Endometrium (tissue), 2 donors: ENCODE data around the gene USP40.

ENCODE experiments used
- FAIRE-seq: peaks from 2 replicates; lab custom pipeline; 2012; peaks lifted over from hg19 to GRCh38; lab: Jason Lieb, UNC
- donor health status: control.
- donor health status: control.

The USP40 gene

GRCh38 chr2:233458031-233458610 is 108.5 kb downstream of the USP40 start:
- no peak for FAIRE-seq

GRCh38 chr2:233457356-233457755 is 109.2 kb downstream of the USP40 start:
- no peak for FAIRE-seq

GRCh38 chr2:233456934-233457333 is 109.6 kb downstream of the USP40 start:
- no peak for FAIRE-seq

- no peak for FAIRE-seq
These were observed 110.5 kb downstream of the USP40 start for GRCh38 chr2:233456111-233456510.

- FAIRE-seq: no peak
These were observed 111.1 kb downstream of the USP40 start for GRCh38 chr2:233455491-233455890.

- no peak for FAIRE-seq
These were observed 111.6 kb downstream of the USP40 start for GRCh38 chr2:233455006-233455405.

GRCh38 chr2:233453916-233454315 is 112.7 kb downstream of the USP40 start:
- FAIRE-seq: no peak

GRCh38 chr2:233453111-233453915 is 113.3 kb downstream of the USP40 start:
- no peak for FAIRE-seq

- no peak for FAIRE-seq
These were observed 114.6 kb downstream of the USP40 start for GRCh38 chr2:233451950-233452349.

- no peak for FAIRE-seq
These were observed 115.6 kb downstream of the USP40 start for GRCh38 chr2:233450864-233451575.

- no peak for FAIRE-seq
These were observed 116.4 kb downstream of the USP40 start for GRCh38 chr2:233449921-233450863.

GRCh38 chr2:233449081-233449901 is 117.3 kb downstream of the USP40 start:
- no peak for FAIRE-seq

GRCh38 chr2:233448575-233448974 is 118.0 kb downstream of the USP40 start:
- FAIRE-seq: no peak

- no peak for FAIRE-seq
These were observed 118.4 kb downstream of the USP40 start for GRCh38 chr2:233448220-233448559.

GRCh38 chr2:233447506-233448219 is 118.9 kb downstream of the USP40 start:
- no peak for FAIRE-seq

GRCh38 chr2:233446606-233447305 is 119.8 kb downstream of the USP40 start:
- no peak for FAIRE-seq

- FAIRE-seq: no peak
These were observed 120.5 kb downstream of the USP40 start for GRCh38 chr2:233446121-233446520.

GRCh38 chr2:233445152-233445830 is 121.3 kb downstream of the USP40 start:
- no peak for FAIRE-seq

GRCh38 chr2:233444501-233444900 is 122.1 kb downstream of the USP40 start:
- no peak for FAIRE-seq
